Putamen (tissue), 1 donor: ENCODE measurements around the gene UNC93B1.

Experiments
- DNase-seq: peaks from one replicate; pipeline ENCODE4 v3.0.0-alpha.2; 2016; ENCODE audit warnings: low spot score

The UNC93B1 gene

DNA sequence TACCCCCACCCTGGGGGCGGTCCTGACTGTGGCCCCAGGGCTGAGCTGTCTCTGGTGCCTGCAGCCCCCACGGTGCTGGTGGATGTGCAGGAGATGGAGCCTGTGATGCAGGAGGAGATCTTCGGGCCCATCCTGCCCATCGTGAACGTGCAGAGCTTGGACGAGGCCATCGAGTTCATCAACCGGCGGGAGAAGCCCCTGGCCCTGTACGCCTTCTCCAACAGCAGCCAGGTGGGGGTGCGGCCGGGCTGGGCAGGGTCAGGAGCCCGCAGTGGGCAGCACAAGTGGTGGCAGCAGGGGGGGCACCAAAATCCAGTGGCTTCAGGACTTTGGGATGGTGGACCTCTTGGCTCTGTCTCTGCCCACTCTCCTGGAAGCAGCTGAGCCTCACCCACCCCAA lies 18.6 kb upstream of the UNC93B1 start:
- DNase-seq, result no peak

DNA sequence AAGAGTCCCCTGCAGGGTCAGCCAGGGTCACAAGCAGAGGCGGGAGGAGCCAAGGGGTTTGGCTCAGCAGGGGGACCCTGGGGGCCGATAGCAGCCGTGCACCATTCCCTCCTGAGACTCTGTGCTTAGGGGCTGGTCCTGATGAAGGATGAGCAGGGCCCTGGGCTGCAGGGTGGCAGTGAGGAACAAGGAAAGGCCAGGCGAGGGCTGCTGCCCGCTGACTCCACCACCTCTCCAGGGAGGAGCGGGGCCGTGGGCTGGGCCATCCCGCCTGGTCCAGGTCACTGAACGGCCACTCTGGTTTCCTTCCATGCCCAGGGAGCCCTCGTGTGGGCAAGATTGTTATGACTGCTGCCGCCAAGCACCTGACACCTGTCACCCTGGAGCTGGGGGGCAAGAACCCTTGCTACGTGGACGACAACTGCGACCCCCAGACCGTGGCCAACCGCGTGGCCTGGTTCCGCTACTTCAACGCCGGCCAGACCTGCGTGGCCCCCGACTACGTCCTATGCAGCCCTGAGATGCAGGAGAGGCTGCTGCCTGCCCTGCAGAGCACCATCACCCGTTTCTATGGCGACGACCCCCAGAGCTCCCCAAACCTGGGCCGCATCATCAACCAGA lies 17.4 kb upstream of the UNC93B1 start:
- DNase-seq, result no peak

DNA sequence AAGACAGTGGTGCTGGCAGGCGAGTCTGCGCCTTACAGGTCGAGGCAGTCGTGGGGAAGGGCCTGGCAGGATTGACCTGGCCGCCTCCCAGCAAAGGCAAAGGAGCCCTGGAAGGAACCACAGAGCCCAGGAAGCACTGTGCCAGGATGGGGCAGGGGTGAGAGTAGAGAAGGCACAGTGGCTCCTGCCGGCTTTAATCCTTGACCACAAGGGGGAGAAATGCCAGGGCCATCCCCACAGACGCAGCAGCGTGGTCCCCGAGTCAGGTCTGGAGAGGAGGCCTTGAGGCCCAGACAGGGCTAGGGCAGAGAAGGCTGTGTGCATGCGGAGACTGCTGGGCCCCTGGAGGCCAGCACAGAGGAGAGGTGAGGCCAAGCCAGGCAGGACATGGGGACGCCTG lies 16.7 kb upstream of the UNC93B1 start:
- DNase-seq, result no peak

DNA sequence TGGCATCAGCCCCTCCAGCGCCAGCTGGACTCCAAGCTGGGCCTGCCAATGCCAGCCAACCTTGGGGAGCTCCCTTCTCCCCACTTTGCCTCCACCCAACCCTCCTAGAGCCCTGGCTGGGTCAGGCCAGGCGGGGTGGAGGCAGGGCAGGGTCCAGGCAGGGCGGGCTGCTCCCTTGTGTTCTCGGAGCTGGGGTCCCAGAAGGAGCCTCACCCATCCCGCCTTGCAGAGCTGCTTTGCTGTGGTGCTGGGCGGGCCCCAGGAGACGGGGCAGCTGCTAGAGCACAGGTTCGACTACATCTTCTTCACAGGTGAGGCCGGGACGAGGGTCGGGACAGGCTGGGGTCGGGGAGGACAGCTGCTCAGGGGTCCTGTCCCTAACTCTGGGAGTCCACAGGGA lies 15.6 kb upstream of the UNC93B1 start:
- no peak for DNase-seq

DNA sequence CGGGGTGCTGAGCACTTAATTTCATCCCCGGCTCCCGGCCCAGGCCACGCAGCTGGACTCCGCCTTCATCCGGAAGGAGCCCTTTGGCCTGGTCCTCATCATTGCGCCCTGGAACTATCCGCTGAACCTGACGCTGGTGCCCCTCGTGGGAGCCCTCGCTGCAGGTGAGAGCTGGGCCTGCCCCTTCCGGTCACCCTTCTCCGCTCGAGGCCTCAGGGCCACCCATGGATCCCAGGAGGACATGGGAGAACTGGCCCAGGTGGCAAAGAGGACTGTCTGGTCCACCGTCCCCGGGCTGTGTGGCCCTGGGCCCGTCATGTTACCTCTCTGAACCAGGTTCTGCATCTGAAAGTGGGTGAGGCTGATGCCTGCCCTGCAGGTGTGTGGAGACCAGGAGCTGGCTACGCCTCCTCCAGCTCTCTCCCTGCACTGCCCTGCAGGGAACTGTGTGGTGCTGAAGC lies 14.9 kb upstream of the UNC93B1 start:
- no peak for DNase-seq

GRCh38 chr11:68017980-68018729 lies 14.3 kb upstream of the UNC93B1 start:
- DNase-seq, result no peak

GRCh38 chr11:68016904-68017817 lies 13.3 kb upstream of the UNC93B1 start:
- no peak for DNase-seq

DNA sequence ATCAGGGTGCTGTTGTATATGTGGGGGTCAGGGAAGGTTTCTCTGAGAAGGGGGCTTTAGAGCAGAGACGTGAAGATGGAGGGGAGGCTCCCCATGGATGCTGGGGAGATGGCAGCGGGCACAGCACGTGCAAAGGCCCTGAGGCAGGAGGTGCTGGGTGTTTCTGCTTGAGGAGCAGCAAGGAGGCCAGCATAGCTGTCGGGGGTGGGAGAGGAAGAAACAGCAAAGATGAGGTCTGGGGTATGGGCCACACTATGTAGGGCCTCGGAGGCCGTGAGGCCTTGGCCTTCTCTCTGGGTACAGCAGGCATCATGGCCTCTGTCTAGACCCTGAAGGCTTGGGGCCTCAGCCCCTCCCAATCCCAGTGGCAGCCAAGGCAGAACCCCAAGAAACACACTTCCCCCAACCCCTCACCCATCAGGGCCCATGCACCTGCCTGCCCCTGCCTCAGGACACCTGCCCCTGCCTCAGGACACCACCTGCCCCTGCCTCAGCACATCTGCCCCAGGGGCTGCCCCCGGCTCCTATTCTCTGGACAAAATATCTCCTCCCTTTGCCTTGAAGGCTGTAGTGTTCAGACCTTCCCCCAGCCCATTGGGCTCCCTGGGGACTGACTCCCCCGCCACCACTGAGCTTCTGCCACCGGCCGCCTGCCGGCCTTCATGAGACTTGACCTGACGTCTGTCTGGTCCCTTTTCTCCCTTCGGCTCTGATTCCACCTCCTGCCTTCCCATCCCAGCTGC lies 12.4 kb upstream of the UNC93B1 start:
- no peak for DNase-seq

- no peak for DNase-seq
These were observed 11.6 kb upstream of the UNC93B1 start for GRCh38 chr11:68015467-68015866.

- DNase-seq, result no peak
These were observed 11.1 kb upstream of the UNC93B1 start for GRCh38 chr11:68014947-68015447.

GRCh38 chr11:68014157-68014946 lies 10.5 kb upstream of the UNC93B1 start:
- DNase-seq, result no peak

DNA sequence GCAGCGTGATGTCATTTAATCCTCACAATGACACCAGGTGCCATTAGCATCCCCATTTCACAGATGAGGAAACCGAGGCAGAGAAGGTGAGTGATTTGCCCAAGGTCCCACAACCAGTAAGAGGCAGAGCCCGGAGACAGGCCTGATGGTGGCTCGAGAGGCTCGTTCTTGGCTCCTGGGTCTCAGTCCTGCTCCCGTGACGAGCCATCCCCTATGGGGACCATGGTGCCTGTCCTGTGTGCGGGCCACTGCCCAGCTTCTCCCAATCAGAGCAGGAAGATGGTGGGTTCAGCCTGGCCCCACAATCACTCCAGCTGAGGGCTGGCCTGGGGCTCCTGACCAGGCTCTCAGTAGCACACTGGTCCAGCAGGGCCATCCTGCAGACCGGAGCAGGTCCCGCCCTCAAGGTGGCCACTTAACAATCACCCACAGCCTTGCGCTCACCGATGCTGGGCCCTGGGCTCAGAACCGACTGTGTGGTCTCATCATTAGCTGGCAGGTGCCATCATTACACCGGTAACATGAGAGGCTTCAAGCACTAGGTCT lies 9.8 kb upstream of the UNC93B1 start:
- no peak for DNase-seq

- no peak for DNase-seq
These were observed 9.1 kb upstream of the UNC93B1 start for GRCh38 chr11:68012843-68013610.

- DNase-seq, result no peak
These were observed 8.3 kb upstream of the UNC93B1 start for GRCh38 chr11:68012044-68012842.

DNA sequence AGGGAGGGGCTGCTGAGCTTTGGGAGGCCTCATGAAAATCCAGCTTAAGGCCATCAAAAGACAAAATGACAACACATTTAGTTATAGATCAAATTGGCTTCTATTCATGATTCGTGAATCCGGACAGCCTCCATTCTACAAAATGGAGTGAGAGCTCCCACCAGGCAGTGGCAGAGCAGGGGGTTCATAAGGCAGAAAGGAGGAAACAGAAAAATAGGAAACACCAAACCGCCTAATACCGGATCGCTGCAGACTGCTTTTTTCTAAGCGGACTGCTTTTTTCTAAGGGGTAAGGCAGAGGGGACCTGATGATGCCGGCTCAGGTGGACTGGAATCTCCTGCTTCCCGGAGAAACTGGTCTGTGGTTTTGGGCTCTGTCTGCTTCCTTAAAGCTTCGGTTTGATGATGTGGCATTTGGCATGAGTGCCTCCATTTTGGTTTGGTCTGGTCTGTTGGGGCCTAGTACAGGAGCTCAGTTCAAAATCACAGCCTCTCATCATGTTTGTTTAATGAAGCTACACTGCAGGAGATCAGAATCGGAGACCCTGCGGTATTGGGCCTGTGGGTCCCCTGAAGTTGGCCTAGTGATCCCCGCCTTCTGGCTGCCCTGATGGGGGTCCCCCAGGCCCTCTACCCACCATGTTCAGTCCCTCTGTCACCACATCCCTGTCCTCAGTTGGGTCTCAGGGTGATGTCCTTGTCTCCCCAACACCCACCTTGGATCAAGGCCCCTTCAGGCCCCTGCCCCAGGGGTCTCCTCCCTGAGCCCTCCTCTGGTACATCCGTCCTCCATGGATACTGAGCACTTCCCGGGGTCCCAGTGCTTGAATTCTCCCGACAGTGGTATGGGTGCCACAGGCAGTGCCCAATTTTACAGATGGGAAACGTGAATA lies 7.4 kb upstream of the UNC93B1 start:
- DNase-seq, result no peak

GRCh38 chr11:68010090-68011041 lies 6.5 kb upstream of the UNC93B1 start, which contains the start of gene ALDH3B1:
ALDH3B1 (plus strand) TSS chr11:68010327; CDS start chr11:68015298, 4,971 bp downstream.
- DNase-seq, result peak; percentile 75
